GM18909 (cell line): Measurements from ENCODE around the gene LIPF.
"Not testable (repeated sequence)": the region's sequence is repeated elsewhere in the genome, so short reads cannot be mapped to it uniquely, and the experiment has no call there.

ENCODE experiments used
- ATAC-seq: cut with Tn5 transposase; IDR thresholded peaks from one replicate; pipeline ENCODE4 v1.9.1; 2021; ENCODE audit warnings: mild to moderate bottlenecking; ENCODE audit not compliant: unreplicated experiment, poor library complexity

Gene LIPF, protein sequence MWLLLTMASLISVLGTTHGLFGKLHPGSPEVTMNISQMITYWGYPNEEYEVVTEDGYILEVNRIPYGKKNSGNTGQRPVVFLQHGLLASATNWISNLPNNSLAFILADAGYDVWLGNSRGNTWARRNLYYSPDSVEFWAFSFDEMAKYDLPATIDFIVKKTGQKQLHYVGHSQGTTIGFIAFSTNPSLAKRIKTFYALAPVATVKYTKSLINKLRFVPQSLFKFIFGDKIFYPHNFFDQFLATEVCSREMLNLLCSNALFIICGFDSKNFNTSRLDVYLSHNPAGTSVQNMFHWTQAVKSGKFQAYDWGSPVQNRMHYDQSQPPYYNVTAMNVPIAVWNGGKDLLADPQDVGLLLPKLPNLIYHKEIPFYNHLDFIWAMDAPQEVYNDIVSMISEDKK

GRCh38 chr10:88664142-88664541 lies at the start of gene LIPF:
TSS of gene LIPF (plus strand) at chr10:88664442. CDS start at chr10:88667298, 2,856 bp downstream.
- no peak for ATAC-seq

GRCh38 chr10:88616250-88616977 lies 47.8 kb upstream of the LIPF start:
- ATAC-seq, result no peak

DNA sequence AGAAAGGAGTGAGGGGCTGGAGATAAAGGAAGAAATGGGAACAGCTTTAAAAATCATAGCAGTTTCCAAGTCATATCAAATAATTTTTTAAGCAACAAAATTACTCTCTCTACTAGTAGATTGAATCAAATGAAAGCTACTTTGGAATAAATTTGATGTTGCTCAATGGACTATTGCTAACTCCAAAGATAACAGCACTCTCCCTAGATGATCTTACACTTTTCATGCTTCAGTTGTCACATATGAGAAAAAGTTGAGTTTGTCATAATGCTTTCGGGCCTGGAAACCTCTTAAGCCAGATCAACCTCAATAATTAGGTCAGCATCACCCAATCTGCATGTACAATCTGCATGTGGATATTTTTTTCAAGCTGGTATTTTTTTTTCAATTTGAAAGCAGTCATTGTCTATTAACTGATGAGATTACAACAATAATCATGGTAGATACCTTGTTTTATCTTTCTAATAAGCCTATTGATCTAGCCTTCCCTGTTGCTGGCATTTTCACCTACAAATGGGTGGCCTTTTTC lies 46.4 kb upstream of the LIPF start:
- ATAC-seq, result no peak

DNA sequence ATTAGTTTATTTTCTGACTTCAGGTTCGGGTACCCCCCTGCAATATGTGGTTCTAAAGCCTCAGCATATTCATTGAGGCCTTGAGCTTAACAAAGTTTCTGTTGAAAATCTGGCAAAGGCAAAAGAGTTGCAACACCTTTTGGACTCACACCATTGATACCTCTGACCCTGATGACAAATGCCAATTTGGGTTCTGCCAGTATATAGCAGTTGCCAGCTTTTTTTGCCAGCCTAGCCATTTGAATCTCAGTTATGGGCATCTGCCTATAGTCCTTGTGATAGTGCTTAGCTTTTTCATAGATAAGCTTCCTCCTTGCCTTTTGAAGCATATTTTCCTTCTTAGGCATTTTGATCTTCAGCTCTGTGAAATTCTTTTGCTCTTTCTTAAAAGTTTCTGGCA lies 45.7 kb upstream of the LIPF start:
- no peak for ATAC-seq

DNA sequence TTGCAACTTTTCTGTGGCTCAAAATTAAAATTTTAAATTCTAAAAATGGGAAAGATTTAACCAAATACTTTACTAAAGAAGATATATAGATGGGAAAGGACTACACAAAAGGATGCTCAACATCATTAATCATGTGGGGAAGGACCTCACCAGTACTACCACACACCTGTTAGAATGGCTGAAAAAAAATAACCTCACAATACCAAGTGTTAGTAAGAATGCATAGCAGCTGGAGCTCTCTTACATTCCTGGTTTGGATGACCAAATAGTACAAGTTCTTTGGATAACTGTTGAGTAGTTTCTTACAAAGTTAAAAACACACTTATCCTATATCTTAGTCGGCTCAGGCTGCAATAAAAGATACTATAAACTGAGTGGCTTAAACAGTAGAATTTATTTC lies 43.8 kb upstream of the LIPF start:
- no peak for ATAC-seq

GRCh38 chr10:88623835-88624234 lies 40.4 kb upstream of the LIPF start:
- ATAC-seq, result no peak

GRCh38 chr10:88624840-88625239 lies 39.4 kb upstream of the LIPF start:
- ATAC-seq, result no peak

DNA sequence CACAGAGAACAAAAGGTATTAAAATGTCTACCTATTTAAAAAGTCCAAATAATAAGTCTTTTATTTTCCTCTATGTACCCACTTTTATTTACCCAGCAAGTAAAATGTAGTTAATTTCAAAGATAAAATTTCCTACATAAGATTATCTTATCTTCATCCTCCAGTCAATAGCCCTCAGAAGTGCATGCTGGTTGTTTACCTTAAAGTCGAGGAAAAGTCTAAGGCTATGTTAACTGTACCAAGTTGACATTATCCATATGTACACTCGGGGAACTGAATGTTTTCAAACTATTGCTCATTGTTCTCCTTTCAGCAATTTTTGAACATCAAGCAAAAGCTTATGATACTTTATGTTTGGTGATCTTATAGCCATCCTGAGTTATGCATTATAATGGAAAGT lies 24.1 kb upstream of the LIPF start:
- ATAC-seq, result no peak

DNA sequence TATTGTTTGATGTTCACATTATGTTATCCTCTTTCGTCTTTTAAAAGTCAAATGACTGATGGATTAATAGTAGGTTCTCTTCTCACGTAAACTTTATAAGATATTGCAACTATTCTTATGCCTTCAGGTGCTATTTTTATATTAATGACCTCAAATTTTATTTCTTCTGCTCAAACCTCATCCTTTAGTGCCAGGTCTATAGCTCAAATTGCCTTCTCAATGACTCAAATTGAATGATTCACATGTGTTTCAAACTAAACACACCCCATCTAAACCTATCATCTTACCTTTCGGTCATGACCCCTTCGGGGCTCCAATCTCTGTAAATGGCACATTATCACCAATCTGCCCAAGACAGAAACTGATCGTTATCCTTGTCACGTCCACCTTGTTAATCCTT lies 22.0 kb upstream of the LIPF start:
- no peak for ATAC-seq

DNA sequence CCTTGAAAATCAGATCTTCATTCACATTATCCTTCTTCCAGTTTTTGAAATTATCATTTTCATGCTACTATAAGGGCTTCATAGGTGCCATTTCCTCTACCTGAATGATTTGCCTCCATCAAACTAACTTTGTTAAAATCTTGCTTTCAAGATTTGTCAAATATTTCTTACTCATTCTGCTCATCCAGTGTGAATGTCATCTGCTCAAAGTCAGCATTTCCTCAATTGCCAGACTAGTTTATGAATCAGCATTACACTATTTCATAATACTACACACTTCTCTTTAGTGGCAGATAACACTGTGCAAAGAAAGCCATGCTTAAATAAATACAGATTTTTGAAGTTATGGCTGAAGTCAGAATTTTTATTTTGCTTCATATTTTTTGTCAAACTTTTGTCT lies 21.3 kb upstream of the LIPF start:
- no peak for ATAC-seq

DNA sequence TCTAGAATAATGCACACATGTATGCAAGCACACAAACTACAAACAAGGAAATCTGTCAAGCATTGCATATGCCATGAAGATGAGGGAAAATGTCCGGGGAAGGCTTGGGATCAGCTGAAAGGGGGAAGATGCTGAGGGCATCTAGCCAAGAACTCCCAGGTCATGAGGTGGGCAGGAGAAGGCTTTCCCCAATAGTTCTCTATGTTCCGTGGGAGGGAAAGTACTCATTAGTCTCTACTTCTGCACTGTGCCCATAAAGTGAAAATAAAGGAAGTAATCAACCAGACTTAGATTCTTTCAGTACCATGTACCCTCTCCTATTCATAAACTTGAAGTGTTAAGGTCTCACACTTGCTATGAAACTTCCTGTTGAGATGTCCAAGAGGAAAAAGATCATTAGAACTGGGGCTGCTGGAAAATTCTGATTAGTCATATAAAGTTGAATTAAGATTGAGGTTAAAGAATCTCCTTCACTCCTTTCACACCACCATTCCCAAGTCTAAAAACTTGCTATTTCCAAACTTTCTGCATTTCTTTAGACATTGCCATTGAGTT lies 17.1 kb upstream of the LIPF start:
- no peak for ATAC-seq

DNA sequence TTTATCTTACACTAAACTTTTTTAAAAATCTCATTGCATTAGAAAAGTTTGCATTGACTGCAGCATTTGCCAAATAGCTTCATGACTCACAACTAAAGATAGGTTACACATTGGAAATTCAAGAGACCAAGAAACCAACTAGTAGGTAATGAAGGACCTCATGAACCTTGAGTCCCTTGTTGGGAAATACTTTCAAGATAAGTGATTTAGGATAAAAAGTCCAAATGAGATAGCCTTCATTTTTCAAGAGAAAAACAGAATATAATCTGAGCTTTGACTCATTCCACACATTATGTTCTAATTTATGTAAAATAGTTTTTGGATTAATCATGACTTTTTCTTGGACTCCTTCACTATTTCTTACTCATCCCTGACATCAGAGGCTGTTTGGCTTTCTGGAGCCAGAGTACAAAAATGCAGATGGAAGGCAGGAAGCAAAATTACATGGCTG lies 13.1 kb upstream of the LIPF start:
- no peak for ATAC-seq

DNA sequence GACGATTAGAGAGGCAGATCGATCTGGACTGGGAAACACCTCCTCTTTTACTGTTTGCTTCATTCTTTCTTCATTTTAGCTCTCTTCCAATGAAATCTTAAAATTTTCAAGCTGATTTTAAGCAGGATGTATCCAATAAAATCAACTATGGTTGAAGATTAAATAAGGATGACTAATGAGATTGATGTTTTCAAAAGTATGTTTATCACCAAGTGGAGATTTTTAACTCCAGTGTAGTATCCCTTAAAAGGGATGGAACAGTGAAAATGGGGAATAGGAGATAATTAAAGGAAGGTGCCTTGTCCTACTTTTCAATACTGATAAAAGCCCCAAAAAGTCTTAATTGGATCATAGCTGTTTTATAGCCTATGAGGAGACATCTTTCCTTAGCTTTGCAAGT lies 11.6 kb upstream of the LIPF start:
- no peak for ATAC-seq

DNA sequence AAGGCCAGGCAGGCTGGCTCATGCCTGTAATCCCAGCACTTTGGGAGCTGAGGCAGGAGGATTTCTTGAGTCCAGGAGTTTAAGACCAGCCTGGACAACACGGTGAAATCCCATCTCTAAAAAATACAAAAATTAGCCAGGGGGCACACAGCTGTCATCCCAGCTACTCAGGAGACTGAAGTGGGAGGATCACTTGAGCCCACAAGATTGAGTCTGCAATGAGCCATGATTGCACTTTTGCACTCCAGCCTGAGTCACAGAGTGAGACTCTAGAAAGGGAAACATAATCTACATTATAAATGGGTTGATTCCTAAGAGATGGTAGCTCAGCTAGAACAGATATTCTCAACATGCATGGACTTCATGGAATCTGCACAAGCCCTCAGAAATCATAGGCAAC lies 6.3 kb upstream of the LIPF start:
- ATAC-seq, result no peak

- ATAC-seq, result no peak
Measured at GRCh38 chr10:88659725-88660597, 4.3 kb upstream of the LIPF start.

DNA sequence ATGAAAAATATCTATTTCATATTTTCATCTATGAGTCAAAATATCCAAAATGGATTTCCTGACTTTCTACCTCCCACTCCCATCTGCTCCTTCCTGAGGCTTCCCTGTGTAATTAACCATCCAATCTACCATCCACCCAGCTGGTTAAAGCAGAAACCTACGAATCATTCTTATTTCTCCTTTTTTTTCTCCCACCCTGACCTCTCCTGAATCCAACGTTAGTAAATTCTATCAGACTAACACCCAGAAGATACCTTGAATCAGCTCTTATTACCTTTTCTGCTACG lies 3.7 kb upstream of the LIPF start:
- ATAC-seq, result no peak

DNA sequence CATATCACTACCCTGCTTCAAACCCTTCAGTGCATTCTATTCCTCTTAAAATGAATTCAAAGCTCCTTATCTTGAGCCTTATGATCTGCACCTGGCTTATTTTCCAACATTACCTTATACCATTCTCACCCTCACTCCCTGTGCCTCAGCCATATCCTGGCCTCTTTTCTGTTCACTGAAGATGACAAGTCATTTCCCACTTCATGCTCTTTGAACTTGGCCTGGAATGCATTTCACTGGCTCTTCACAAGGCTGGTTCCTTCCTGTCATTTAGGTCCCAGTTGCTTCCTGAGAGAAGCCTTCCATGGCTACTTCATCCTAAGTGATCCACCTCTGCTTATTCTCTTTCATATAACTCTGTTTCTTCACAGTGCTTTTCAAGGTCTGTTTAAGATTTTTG lies 3.2 kb upstream of the LIPF start:
- no peak for ATAC-seq

- ATAC-seq, result no peak
Measured at GRCh38 chr10:88661577-88661976, 2.7 kb upstream of the LIPF start.

- not testable (repeated sequence) for ATAC-seq
Measured at GRCh38 chr10:88663153-88663552, 1.1 kb upstream of the LIPF start.

DNA sequence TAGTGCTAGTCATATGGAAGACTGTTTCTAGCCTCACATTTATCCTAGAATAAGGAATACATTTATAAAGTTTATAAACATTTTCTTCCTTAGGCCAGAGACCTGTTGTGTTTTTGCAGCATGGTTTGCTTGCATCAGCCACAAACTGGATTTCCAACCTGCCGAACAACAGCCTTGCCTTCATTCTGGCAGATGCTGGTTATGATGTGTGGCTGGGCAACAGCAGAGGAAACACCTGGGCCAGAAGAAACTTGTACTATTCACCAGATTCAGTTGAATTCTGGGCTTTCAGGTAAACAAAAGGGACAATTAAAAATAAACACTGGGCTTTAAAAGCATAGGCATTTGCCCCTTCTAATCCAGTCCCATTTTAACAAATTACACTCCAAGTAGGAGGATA lies 4.2 kb downstream of the LIPF start:
- ATAC-seq, result no peak

DNA sequence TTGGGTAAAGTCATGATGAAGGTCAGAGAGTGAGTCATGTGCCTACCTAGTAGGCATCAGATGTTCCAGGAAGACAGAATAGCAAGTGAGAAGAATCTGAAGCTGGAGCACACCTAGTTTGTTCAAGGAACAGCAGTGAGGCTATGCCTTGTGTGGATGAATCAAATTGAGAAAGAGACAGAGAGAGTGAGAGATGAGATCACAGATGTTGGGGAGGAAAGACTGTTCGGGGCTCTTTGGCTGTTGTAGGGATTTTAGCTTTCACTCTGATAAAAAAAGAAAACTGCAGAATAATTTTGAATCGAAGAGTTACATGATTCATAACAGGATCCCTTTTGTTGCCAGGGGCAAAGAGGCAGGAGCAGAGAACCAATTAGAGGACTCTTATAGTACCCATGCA lies 6.3 kb downstream of the LIPF start:
- no peak for ATAC-seq
